Endothelial cell of umbilical vein (primary cell): ENCODE results near the gene ATP6V1G2.

Experiments
- POLR2A ChIP-seq: IDR thresholded peaks from 2 replicates; pipeline ENCODE4 v1.6.1; 2012; ENCODE audit warnings: low read depth, mild to moderate bottlenecking, control low read depth, low read length
- POLR2AphosphoS5 ChIP-seq: IDR thresholded peaks from 2 replicates; pipeline ENCODE4 v1.6.1; 2012; ENCODE audit warnings: low read depth, mild to moderate bottlenecking, control low read depth, low read length, moderate library complexity; ENCODE audit not compliant: insufficient read depth
- TF ChIP-seq, protein P1 (sequence below): IDR thresholded peaks from 2 replicates; pipeline ENCODE4 v1.6.1; 2011; ENCODE audit not compliant: insufficient read depth, insufficient read length
- TF ChIP-seq, protein P2 (sequence below), 2 donors: IDR thresholded peaks; 1 replicate in 1 of 2; 2 replicates in 1 of 2; pipeline ENCODE4 v1.5.1; 2011; ENCODE audit warnings: low read length in 2 of 2, mild to moderate bottlenecking in 2 of 2, moderate library complexity in 2 of 2, control low read depth in 1 of 2, inconsistent platforms in 1 of 2, low read depth in 1 of 2; ENCODE audit not compliant: insufficient read depth in 1 of 2; ENCODE audit errors: extremely low read depth in 1 of 2

GRCh38 chr6:31573239-31574105 lies 27.1 kb upstream of the ATP6V1G2 start:
- TF ChIP-seq, protein P1, sequence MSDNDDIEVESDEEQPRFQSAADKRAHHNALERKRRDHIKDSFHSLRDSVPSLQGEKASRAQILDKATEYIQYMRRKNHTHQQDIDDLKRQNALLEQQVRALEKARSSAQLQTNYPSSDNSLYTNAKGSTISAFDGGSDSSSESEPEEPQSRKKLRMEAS, result no peak
- TF ChIP-seq POLR2A (no peak), POLR2AphosphoS5 (no peak)
- TF ChIP-seq, protein P2, sequence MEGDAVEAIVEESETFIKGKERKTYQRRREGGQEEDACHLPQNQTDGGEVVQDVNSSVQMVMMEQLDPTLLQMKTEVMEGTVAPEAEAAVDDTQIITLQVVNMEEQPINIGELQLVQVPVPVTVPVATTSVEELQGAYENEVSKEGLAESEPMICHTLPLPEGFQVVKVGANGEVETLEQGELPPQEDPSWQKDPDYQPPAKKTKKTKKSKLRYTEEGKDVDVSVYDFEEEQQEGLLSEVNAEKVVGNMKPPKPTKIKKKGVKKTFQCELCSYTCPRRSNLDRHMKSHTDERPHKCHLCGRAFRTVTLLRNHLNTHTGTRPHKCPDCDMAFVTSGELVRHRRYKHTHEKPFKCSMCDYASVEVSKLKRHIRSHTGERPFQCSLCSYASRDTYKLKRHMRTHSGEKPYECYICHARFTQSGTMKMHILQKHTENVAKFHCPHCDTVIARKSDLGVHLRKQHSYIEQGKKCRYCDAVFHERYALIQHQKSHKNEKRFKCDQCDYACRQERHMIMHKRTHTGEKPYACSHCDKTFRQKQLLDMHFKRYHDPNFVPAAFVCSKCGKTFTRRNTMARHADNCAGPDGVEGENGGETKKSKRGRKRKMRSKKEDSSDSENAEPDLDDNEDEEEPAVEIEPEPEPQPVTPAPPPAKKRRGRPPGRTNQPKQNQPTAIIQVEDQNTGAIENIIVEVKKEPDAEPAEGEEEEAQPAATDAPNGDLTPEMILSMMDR (IDR thresholded peaks at IDR 0.05; ENCODE audit: extremely low read depth in 1 of 2, insufficient read depth in 1 of 2, low read depth in 1 of 2, low read length in 2 of 2), result no peak
